HG03060 (cell line): Measurements from ENCODE around the gene CTNNAL1.
"Not testable (repeated sequence)": the region's sequence is repeated elsewhere in the genome, so short reads cannot be mapped to it uniquely, and the experiment has no call there.

ENCODE experiments used
- ATAC-seq: cut with Tn5 transposase; IDR thresholded peaks from one replicate; pipeline ENCODE4 v1.9.1; 2021; ENCODE audit warnings: low read depth, moderate number of reproducible peaks; ENCODE audit not compliant: unreplicated experiment

Gene CTNNAL1

DNA sequence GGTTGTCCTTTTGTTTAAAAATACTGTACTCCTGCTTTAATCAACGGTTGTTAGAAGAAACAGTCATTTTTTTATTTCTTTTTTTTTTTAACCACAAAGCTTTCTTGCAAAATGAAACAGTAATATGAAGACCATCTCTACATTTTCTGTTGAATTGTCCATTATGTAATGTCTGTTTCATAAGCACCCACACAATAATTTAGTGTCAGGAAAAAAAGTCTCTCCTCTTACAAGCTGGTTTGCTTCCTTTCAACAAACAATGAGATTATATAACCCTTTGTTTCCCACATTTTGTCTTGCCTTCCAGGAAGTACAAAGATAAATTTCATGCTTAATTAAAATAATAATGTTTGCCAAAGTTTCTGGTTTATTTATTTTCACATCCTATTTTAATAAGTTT lies 16.7 kb downstream of the CTNNAL1 start:
- ATAC-seq, result no peak

DNA sequence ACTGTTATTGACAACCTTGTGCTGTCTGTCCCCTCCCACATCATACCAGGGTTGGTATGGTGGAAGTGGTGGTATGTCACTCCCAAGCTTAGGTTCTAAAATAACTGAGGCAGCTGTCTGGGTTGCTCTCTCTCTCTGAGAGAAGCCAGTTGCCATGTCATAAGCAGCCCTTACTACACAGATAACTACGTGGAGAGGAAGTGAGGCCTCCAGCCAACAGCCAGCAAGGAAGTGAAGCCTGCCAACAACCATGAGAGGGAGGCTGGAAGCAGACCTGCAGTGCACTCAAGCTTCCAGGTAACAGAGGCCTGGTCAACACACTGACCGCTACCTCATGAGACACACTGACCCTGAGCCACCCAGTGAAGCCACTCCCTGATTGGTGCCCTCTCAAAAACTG lies 18.6 kb downstream of the CTNNAL1 start:
- ATAC-seq, result no peak

DNA sequence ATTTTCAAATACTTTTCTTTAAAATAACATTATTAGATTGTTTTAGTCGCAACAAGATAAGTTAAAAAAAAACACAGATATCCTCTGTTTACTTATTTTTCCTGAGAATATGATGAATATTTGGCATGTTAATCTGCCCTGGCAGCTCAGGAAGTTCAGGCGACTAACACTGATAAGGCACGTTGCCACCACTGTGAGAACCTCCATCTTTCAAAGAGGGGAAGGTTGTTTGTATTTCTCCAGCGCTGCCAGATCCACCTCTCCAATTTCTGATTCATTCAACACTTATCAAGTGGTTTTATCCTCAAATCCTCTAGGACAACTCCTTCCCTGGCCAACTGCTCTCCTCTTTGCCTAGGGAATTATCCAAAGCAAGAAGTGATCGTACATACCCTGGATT lies 21.8 kb downstream of the CTNNAL1 start:
- ATAC-seq, result no peak

DNA sequence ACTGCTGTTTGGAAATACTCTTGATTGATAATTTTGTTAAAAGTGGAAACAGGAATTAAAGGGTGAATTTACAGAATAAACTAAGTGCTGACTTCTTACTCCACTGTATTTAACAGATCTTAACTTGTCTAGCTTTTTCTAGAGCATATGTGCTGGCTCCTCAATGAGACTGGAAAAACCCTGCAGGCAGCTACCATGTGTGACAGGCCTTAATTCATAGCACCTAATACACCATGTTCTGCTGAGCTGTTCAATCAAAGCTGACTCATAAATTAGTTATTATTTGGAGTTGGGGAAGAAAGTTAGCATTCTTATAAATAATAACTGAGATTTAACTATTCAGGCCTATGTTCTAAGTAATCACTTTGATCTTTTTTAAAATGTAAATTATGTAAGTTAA lies 29.4 kb downstream of the CTNNAL1 start:
- no peak for ATAC-seq

DNA sequence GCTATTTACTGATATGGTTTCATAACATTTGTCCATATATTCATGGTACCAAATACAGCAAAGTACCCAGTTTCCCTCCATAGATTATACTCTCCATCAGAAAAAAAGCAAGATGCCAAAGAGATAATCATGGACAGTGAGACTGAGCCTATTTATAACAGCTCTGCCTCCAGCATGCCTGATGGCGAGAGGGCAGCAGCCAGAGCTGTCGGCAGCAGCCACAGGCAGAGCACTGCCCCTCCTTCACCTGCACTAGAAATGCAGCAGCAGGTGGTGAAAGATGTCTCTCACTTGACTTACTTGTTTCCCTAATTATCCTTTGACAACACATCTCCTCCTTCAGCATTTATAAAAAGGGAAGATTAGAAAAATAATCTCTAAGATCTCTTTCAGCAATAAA lies 32.4 kb downstream of the CTNNAL1 start:
- ATAC-seq, result no peak

DNA sequence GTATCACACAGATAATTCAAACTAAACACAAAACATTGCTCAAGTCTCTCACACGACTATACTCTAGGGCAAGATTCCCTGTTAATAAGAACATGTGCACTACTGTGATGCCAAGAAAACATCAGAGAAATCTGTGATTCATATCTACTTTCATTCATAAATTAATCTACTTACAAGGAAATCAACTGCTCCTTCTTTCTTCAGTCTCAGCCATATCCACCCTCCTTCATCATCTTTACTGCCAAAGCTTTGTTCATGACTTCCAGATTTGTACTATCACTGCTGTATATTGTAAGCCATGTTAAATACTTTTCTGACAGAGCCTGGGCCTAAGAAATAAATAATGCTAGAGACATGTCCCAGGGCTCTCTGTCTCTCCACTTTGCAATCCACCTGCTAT lies 35.1 kb downstream of the CTNNAL1 start:
- no peak for ATAC-seq

DNA sequence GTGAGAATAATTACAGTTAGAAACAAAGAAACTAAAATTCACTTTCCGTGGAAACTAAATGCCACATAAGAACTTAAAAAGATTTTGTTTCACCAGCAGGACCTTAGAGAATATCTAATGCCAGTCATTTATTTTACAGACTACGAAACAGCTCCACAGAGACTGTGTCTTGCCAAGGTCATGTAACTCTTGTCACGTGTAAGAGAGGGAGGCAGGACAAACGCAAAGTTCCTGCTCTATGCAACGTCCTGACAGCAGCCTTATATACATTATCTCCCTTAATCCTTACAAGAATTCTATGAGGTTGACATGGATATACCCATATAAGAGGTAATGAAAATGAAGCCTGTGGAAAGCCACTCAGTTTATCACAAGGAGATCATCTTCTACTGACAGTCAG lies 39.4 kb downstream of the CTNNAL1 start:
- no peak for ATAC-seq

DNA sequence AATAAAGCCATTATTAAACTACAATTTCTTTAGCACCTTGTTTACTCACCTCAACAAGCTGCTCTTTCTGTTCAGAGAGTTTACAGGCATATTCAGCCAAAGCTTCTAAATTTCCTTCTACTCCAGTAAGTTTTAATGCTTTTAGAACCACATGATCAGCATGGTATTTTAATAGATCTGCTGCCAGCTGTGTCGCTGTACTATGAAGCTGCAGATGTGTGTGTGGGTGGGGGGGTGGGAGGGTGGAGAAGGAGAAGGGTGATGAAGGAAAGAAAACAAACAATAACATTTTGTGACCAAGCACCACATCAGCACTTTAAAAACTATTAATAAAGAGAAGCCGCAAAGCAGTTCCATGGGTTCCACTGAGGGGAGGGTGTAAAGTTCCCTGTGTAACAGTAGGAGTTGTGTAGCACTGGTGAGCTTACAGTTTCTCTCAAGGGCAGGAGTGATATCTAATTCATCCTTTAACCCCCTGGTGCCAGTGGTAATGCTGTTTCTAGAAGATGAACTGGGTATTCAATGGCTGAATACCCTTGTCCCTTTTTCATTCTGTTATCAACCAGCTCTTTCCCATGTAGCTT lies 40.6 kb downstream of the CTNNAL1 start:
- ATAC-seq, result no peak

DNA sequence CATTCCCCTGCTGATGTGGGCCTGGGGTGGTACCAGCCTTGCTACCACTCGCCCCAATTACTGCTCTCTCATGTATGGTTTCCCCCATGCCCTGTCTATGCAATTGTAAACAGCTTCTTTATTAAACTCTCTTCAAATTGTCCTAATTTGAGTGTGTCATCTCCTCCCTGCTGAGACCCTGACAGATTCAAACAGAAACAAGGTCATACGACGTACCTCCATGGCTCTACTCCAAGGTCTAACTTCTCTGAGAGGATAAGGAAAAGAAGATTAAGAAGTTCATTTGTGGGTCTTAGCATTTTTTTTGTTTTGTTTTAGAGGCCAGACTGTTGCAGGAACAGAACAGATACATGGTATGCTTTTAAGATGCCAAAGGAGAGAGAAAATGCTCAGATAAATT lies 41.1 kb downstream of the CTNNAL1 start:
- no peak for ATAC-seq

DNA sequence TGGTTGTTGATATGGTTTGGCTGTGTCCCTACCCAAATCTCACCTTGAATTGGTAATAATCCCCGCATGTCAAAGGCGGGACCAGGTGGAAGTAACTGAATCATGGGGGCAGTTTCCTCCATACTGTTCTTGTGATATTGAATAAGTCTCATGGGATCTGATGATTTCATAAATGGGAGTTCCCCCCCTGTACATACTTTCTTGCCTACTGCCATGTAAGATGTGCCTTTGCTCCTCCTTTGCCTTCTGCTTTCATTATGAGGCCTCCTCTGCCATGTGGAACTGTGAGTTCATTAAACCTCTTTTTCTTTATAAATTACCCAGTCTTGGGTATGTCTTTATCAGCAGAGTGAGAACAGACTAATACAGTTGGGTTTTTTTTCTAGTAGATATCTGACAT lies 41.9 kb downstream of the CTNNAL1 start:
- ATAC-seq, result not testable (repeated sequence)

DNA sequence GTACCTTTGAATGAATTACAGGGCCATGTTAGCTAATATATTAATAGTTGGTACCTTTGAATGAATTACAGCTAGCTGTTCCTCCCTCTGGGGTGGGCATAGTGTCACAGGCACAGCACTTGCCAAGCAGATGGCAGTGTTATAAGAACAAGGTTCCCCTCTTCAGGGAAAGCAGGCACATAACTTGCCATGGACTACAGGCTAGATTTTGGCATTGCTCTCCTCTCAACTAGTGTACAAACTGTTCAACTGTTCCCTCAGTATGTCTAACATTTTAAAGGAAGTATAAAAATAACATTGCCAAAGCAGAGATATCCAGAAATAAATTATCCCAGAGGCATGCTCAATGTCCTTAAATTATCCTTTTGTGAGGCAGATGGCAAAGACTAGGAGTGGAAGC lies 45.4 kb downstream of the CTNNAL1 start:
- ATAC-seq, result no peak

DNA sequence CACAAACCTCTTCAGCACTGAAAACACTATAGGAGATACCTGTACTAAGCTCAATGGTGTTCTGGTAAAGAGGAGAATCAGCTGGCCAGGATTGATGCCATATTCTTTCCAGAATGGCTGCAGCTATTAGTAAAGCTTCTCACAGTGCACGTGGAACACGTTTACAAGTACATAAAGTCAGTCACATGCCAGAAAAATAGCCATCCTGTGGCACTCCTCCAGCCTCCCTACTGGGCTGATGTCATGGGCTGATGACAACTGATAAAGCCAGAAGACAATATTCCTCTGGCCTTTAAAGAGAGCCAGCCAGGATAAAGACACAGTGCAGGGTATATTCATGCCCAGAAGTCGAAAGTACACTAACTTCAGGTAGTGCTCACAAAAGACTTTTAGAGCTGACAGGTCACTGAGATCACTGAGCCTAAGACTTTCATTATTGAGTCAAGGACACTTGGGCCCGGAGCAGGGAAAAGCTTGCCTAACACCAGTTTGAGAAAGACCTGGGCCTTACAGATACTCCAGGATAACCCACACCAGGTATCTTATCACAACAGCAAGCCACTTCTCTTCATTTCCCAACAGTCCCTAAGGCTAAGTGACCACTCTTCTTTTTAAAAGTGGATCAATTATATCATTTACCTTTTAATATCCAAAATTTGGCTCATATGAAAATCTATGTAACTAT lies 49.7 kb downstream of the CTNNAL1 start:
- ATAC-seq, result no peak

DNA sequence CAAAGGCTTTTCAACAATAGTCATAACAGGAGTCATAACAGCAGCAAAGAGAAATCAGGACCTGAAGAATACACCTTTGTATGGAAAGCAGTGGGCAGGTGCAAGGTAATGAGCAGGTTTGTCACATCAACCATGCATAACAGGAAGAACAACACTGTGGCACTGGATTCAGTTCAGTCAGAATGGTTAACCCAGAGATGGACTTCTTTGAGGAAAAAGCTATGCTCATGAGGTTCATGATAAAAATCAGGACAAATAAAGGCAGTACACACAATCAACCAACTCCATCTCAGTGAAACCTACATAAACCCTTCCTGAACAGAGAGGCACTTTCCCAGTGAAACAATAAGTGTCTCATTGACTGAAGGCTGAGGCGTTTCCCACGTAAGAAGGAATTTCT lies 52.1 kb downstream of the CTNNAL1 start:
- ATAC-seq, result no peak

DNA sequence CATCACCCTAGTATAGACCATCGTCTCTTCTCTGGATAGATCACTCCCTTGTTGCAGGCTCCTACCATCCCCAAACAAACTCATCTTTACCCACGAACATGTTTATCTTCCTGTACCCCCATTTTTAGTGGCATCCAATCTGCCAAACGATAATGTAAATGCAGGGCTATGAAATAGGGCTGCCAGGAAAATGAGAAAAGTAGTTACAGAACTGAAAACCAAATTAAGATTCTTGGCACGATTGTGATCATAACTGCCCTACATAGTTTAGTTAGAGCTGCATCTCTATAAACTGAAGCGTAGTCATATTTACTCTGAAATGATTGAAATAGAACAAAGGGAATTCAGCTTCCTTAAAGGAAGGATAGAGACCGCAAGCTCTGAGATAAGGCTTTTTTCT lies 53.0 kb downstream of the CTNNAL1 start:
- no peak for ATAC-seq

DNA sequence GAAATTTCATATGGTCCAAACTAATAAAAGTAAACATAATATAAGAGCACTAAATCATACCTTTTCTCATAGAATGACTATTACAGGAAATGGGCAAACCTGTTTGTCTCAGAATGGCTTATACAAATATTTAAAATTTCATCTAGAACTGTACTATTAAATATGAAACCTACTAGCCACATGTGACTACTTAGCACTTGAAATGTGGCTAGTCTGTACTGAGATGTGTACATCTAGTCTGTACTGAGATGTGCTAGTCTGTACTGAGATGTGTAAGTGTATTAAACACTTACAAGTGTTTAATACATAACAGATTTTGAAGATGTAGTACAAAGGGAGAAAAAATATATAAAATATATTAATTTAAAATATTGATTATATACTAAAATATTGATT lies 56.7 kb downstream of the CTNNAL1 start:
- no peak for ATAC-seq

DNA sequence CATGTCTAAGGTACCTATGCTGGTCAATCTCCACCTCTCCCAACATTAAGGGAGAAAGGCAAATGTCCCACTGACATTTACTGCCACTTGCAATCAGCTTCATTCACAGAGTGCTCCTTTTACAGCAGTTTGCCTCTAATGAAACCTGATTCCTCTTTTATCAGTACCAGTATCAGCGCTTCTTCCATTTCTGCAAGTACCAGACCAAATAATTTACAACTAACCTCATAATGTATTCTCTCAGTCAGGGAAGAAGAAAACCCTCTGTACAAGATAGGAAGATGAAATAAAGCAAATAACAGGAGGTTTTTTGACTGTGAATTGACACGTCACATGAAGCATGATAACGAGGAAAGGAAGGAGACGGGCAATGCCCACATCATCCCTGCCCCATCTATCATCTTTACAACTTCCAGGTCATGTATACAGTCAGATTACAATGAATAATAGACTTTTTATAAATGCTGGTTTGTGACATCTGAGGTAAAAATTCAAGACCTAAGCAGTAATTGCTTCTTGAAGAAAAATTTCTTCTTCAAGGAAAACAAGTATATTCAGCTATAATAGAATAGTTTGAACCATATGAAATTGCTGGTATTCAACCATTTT lies 57.2 kb downstream of the CTNNAL1 start:
- ATAC-seq, result no peak

DNA sequence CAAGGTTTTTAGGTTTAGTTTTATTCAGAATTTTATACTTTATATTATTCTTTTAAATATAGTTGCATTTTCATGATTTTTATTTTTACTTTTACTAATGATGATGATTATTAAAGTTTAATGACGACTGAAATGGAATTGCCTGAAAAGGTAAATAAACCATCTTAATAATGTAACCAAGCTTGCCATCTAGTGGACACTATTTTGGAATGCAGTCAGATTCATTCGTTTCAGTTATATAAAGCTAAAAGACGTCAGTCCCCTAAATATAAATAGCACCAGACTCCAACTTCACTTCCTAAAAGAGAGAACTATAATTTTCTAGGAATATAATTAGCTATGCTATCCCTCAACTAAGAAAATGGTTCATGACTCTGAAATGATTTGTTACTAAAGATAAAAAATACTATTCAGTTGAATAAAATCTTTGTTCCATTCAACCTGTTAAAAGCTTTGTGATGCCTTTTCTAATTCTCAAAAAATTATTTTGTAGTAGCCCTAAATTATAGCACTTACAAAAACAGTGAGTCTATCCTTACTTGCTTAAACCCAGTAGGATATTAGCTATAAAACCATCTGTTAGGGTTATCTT lies 59.2 kb downstream of the CTNNAL1 start:
- ATAC-seq, result no peak

DNA sequence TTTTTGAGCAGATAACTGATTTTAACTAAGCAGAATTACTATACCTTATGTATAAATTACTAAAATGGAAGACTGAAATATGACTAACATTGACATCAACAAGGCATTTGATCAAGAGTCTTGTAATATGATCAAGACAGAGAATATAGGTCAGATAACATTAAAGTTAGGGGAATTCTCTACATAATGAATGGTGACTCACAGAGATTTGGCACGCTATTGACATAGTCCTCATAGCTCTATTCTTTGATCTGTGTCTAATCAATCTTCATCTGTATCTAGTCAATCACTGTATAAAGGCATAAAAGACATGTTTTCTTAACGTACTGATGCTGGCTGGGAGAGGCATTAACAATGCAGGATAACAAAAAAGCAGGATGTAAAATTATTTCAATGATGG lies 61.7 kb downstream of the CTNNAL1 start:
- ATAC-seq, result no peak

DNA sequence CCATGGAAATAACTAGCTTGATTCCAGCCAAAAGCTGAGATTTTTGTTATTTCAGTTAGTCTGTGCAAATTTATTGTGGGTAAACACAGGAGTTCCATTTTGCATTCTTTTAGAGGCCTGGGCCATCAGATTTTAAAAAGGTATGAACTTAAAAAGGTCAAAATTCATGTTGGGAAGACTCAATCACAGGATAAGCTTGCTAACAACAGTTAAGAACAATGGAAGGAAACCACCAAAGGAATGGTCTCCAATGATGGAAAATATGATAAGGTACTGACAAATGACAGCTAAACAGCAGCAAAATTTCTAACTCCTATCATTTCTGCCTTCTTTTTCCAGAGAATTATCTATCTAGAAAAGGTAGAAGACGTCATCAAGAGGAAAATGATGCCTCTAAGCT lies 63.1 kb downstream of the CTNNAL1 start:
- ATAC-seq, result no peak

DNA sequence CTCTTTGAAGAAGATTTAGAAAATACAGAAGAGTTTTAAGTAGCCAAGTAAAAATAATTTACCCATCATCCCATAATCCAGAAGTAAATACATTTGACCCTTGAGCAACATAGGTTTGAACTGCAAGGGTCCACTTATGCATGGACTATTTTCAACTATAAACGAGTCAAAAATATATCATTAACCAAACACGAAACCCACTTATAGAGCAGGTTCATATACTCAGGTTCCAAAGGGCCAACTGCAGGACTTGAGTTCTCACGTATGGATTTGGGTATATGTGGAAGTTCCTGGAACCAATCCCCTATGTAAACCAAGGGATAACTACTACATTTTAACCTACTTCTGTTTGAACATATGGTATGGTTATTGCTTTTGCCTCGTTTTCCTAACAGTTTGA lies 73.3 kb downstream of the CTNNAL1 start:
- ATAC-seq, result no peak

DNA sequence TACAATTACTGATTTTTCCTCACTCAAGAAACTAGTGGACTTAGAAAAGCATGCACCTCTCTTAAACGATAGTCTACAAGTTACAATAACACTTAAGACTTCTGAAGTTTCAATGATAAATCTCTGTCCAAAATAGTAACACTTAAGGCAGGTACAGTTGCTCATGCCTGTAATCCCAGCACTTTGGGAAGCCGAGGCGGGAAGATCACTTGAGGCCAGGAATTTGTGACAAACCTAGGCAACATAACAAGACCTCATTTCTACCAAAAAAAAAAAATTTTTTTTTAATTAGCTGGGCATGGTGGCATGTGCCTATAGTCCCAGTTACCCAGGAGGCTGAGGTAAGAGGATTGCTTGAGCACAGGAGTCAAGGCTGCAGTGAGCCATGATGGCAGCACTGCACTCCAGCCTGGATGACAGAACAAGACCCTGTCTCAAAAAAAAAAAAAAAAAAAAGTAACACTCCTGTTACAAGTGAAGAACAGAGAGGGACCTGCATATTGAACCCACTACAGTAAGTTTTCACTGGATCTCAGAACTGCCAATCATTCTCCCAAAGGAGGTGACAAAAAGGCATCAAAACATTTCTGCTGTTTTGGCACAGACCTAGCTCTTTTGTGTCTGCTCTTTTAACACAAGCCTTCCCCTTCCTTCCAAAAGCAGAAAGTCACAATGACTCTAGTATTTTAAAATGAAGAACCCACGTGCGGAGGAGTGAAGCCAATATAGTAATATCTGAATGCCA lies 75.6 kb downstream of the CTNNAL1 start:
- ATAC-seq, result no peak
